ENCODE results near the gene DPP9. TPM values are rescaled to one million over a fixed set of nuclear protein-coding genes. Genes with fewer than 3 reads are reported as not detected.

Gene DPP9
- total RNA-seq, 2 experiments from 2014 or later = 40.2 to 63.8 TPM

DNA sequence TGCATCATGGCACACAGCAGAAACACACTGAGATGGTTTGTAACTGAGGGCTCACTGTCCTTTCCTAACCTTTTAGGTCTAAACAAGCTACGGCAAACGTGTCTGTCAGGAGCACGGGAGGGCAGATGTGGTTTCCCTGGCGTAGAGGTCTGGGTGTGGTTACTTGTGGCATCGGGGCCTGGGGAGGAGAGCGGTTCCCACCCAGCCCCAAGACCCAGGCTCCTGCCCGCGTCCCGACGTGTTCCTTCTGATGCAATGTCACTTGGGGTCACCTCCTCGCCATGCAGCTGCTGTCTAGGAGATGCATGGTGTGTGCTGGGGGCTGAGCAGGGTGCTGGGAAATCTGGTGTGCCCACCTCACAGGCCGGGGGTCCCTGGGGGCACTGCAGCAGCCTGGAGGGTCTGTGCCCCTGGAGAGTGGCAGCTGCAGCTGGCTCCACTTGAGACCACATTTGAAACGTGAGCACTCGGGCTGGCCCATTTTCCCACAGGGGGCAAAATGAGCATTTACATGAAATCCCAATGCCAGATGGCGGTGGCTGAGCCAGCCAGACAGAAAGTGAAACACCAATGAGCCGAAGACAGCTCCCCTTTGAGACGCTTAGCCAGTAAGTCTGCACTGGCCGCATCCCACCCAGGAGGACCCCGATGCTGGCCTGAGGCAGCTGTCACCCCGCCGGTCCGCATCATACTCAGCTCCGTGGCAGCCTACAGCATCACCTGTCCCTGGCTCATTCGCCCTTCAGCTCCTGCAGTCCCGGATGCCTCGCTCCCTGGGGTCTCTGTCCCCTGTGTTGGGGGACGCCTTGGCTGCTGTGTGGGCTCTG lies 31.2 kb downstream of the DPP9 start:
- no peak overlapping the region for H3K27ac ChIP-seq (ENCODE audit: low read depth, low read length, poor library complexity, severe bottlenecking)
- no peaks in the 10 kb centered on the region for H4K20me1 ChIP-seq (ENCODE audit: insufficient read depth, low read length)
- intact Hi-C loops (cut with micrococcal nuclease; ENCODE audit: unreplicated experiment) = no loop called here
- ChIA-PET POLR2A (no interaction called here), CTCF (ENCODE audit: unreplicated experiment) (no interaction called here)
- H3K79me2 ChIP-seq (ENCODE audit: insufficient read depth, low read depth, low read length) = no peaks in the 10 kb centered on the region
- no peak for TF ChIP-seq EZH2phosphoT487 (IDR thresholded peaks at IDR 0.05; ENCODE audit: borderline replicate concordance, low read depth, low read length)
- TF ChIP-seq, protein P1, sequence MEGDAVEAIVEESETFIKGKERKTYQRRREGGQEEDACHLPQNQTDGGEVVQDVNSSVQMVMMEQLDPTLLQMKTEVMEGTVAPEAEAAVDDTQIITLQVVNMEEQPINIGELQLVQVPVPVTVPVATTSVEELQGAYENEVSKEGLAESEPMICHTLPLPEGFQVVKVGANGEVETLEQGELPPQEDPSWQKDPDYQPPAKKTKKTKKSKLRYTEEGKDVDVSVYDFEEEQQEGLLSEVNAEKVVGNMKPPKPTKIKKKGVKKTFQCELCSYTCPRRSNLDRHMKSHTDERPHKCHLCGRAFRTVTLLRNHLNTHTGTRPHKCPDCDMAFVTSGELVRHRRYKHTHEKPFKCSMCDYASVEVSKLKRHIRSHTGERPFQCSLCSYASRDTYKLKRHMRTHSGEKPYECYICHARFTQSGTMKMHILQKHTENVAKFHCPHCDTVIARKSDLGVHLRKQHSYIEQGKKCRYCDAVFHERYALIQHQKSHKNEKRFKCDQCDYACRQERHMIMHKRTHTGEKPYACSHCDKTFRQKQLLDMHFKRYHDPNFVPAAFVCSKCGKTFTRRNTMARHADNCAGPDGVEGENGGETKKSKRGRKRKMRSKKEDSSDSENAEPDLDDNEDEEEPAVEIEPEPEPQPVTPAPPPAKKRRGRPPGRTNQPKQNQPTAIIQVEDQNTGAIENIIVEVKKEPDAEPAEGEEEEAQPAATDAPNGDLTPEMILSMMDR (conservative IDR thresholded peaks at IDR 0.05; ENCODE audit: low read length) = no peak
- no TSS peak for BruUV-seq (replicated peaks)
- H3K4me1 ChIP-seq (ENCODE audit: insufficient read depth, low read length, poor library complexity, severe bottlenecking) = no peaks in the 10 kb centered on the region
- DNase-seq (ENCODE audit: low spot score) = no peak
- no peak overlapping the region for H3K4me2 ChIP-seq (ENCODE audit: low read length)
- H3K36me3 ChIP-seq (ENCODE audit: insufficient read depth, low read length) = peaks cover 78% of the 10 kb centered on the region
- H3K9me3 ChIP-seq (ENCODE audit: low read length) = no peaks in the 10 kb centered on the region
- H3K4me3 ChIP-seq (ENCODE audit: low read depth, low read length, poor library complexity, severe bottlenecking) = no peak overlapping the region
- H2AFZ ChIP-seq (ENCODE audit: low read length) = no peak overlapping the region
- no peaks in the 10 kb centered on the region for H3K9me2 ChIP-seq (ENCODE audit: insufficient read depth, low read length)

DNA sequence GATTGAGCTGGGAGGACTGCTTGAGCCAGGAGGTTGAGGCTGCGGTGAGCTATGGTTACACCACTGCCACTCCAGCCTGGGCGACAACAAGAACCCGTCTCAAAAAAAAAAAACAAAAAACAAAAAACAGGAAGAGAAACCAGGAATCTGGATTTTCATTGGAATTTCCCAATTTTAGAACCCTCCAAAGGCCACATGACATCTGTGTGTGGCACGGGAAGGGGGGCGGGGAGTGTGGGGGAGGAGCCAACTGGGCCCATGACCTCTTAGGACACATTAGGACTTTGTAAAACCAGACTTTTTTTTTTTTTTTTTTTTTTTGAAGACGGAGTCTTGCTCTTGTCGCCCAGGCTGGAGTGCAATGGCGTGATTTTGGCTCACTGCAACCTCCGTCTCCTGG lies 32.3 kb downstream of the DPP9 start:
- no TSS peak for BruUV-seq (replicated peaks)
- no peak overlapping the region for H3K4me3 ChIP-seq (ENCODE audit: low read depth, low read length, poor library complexity, severe bottlenecking)
- intact Hi-C loops (cut with micrococcal nuclease; ENCODE audit: unreplicated experiment) = no loop called here
- no peak overlapping the region for H2AFZ ChIP-seq (ENCODE audit: low read length)
- no peaks in the 10 kb centered on the region for H3K79me2 ChIP-seq (ENCODE audit: insufficient read depth, low read depth, low read length)
- no peaks in the 10 kb centered on the region for H3K9me3 ChIP-seq (ENCODE audit: low read length)
- H3K4me2 ChIP-seq (ENCODE audit: low read length) = no peak overlapping the region
- H4K20me1 ChIP-seq (ENCODE audit: insufficient read depth, low read length) = no peaks in the 10 kb centered on the region
- no peak for DNase-seq (ENCODE audit: low spot score)
- no peaks in the 10 kb centered on the region for H3K9me2 ChIP-seq (ENCODE audit: insufficient read depth, low read length)
- no peaks in the 10 kb centered on the region for H3K4me1 ChIP-seq (ENCODE audit: insufficient read depth, low read length, poor library complexity, severe bottlenecking)
- peaks cover 78% of the 10 kb centered on the region for H3K36me3 ChIP-seq (ENCODE audit: insufficient read depth, low read length)
- TF ChIP-seq, protein P1 (conservative IDR thresholded peaks at IDR 0.05; ENCODE audit: low read length) = no peak
- TF ChIP-seq EZH2phosphoT487 (IDR thresholded peaks at IDR 0.05; ENCODE audit: borderline replicate concordance, low read depth, low read length) = no peak
- ChIA-PET CTCF (ENCODE audit: unreplicated experiment) (no interaction called here), POLR2A (no interaction called here)
- H3K27ac ChIP-seq (ENCODE audit: low read depth, low read length, poor library complexity, severe bottlenecking) = no peak overlapping the region

DNA sequence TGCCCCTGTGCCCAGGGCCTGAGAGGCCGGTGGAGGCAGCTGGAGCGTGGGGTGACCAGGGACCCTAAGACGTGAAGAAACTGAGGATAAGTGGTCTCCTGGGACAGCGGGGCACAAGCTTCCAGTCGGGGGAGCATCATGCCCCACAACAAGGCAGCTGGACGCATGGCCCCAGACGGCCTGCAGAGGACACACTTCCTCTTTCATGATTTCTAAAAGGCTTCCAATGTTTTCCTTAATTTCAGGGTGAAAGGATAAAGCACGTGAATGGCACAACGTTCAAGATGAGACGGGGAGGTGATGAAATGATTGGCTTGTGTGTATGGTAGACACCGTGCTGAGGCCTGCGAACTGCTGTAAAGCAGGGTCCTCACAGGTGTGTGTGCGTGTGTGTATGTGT lies 33.3 kb downstream of the DPP9 start:
- H3K36me3 ChIP-seq (ENCODE audit: insufficient read depth, low read length) = peaks cover 69% of the 10 kb centered on the region
- intact Hi-C loops (cut with micrococcal nuclease; ENCODE audit: unreplicated experiment) = no loop called here

More for the DNA sequence above, 33.3 kb downstream of the DPP9 start:
- BruUV-seq (replicated peaks) = no TSS peak
- no peak for TF ChIP-seq EZH2phosphoT487 (IDR thresholded peaks at IDR 0.05; ENCODE audit: borderline replicate concordance, low read depth, low read length)
- TF ChIP-seq, protein P1 (conservative IDR thresholded peaks at IDR 0.05; ENCODE audit: low read length) = no peak
- ChIA-PET POLR2A (no interaction called here), CTCF (ENCODE audit: unreplicated experiment) (interaction anchor here (0.6 kb wide), 1 partner anchor 41 kb away, joined by 3 read pairs; no protein-coding TSS in a partner anchor)
- Histone ChIP-seq H3K79me2 (ENCODE audit: insufficient read depth, low read depth, low read length) (no peaks in the 10 kb centered on the region), H3K4me1 (ENCODE audit: insufficient read depth, low read length, poor library complexity, severe bottlenecking) (no peaks in the 10 kb centered on the region), H2AFZ (ENCODE audit: low read length) (no peak overlapping the region), H3K4me3 (ENCODE audit: low read depth, low read length, poor library complexity, severe bottlenecking) (no peak overlapping the region), H4K20me1 (ENCODE audit: insufficient read depth, low read length) (no peaks in the 10 kb centered on the region), H3K9me3 (ENCODE audit: low read length) (no peaks in the 10 kb centered on the region), H3K9me2 (ENCODE audit: insufficient read depth, low read length) (no peaks in the 10 kb centered on the region), H3K27ac (ENCODE audit: low read depth, low read length, poor library complexity, severe bottlenecking) (no peak overlapping the region), H3K4me2 (ENCODE audit: low read length) (no peak overlapping the region)
- no peak for DNase-seq (ENCODE audit: low spot score)

All from OCI-LY7 (cell line).